NCI-H748 treated with DMSO at 0.1 percent for 48 hours (cell line): ENCODE measurements around the gene GLIPR1L1.
"Not testable (repeated sequence)": the region's sequence is repeated elsewhere in the genome, so short reads cannot be mapped to it uniquely, and the experiment has no call there.

Source experiments
- DNase-seq: peaks from one replicate; lab custom pipeline; 2025; lab: John Stamatoyannopoulos, UW

Gene GLIPR1L1

GRCh38 chr12:75334384-75335030 lies at the start of gene GLIPR1L1:
Gene GLIPR1L1 (plus strand): TSS chr12:75334670. CDS start chr12:75334729, 59 bp downstream.
- DNase-seq, result peak; percentile 67

GRCh38 chr12:75288860-75289259 lies 45.6 kb upstream of the GLIPR1L1 start:
- DNase-seq, result no peak

GRCh38 chr12:75289753-75290152 lies 44.7 kb upstream of the GLIPR1L1 start:
- no peak for DNase-seq

- no peak for DNase-seq
Measured at GRCh38 chr12:75291014-75291413, 43.5 kb upstream of the GLIPR1L1 start.

DNA sequence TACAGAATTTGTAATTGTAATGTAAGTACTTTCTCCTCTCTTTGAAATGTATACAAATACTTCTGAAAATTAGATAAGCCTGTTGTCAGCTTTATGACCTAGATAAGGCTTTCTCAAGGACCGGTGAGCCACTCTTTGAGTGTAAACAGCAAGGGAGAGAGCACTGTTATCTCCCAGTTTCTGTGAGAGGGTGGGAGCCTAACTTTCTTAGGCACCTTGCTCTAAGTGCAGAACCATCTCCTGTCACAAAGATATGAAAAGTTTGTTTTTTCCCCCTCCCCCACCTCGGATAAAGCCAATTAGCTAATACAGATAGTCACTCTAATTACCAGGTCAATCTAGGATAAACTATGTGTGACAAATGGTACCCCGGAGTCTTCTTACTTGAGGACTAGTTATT lies 40.1 kb upstream of the GLIPR1L1 start:
- DNase-seq, result no peak

DNA sequence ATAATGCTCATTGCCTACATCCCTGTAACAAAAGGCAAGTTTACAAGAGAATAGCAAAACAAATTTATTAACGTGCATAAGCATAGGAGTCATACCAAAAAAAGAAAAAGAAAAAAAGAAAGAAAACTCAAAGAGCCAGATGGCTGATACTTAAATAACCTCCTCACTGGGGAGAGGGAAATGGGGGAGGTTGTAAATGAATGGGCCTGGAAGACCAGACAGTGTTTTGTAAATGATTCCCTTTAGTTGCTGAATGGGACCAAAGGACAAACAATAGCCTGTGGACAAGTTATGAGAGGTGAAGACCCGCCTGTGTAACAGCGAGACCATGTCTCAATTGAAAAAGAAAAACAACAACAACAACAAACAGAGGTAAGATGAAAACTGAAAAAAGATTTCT lies 39.7 kb upstream of the GLIPR1L1 start:
- DNase-seq, result no peak

- DNase-seq, result no peak
Measured at GRCh38 chr12:75302225-75302624, 32.2 kb upstream of the GLIPR1L1 start.

DNA sequence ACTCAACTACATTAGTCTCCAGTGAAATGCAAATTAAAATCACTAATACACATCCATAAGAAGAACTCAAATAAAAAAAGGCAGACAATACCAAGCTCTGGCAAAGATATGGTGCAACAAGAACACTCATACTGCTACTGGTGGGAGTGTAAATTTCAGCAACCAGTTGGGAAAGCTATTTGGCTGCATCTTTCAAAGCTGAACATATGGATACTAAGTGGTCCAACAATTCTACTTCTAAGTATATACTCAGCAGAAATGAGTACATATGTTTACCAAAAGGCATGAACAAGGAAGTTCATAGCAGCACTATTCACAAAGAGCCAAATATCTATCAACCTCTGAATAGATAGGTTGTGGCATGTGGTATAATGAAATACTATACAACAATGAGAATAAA lies 31.7 kb upstream of the GLIPR1L1 start:
- no peak for DNase-seq

- no peak for DNase-seq
Measured at GRCh38 chr12:75305412-75306332, 28.8 kb upstream of the GLIPR1L1 start.

DNA sequence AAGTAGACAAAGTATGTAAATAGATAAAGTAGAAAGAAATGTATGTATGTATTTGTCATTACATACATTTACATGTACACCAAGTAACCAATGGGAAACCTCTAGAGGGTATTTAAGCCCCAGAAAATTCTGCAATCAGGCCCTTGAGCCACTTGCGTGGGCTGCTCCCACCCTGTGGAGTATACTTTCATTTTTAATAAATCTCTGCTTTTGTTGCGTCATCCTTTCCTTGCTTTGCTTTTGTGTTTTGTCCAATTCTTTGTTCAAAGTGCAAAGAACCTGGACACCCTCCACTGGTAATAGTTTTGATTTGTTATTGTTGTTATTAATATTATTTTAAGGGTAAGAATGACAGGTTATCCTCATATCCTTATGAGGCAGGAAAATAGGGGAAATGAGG lies 26.2 kb upstream of the GLIPR1L1 start:
- DNase-seq, result no peak

- no peak for DNase-seq
Measured at GRCh38 chr12:75311369-75311768, 23.1 kb upstream of the GLIPR1L1 start.

DNA sequence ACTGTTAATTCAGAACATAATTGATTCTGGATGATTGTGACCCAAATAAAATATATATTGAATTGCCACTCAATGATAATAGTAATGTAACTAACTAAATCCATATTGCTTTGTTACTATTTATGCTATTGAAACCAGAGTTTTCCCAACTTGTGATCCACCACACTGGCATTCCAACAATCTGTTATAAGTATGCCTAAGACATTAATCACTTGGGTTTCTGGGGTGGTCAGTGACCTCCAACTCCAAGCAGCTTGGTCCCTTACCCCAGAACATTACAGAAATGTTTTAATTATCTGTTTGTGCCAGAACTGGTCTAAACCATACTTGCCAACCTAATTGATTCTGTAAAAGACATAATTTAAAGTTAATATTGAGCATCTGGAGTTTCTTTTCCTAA lies 19.0 kb upstream of the GLIPR1L1 start:
- no peak for DNase-seq

DNA sequence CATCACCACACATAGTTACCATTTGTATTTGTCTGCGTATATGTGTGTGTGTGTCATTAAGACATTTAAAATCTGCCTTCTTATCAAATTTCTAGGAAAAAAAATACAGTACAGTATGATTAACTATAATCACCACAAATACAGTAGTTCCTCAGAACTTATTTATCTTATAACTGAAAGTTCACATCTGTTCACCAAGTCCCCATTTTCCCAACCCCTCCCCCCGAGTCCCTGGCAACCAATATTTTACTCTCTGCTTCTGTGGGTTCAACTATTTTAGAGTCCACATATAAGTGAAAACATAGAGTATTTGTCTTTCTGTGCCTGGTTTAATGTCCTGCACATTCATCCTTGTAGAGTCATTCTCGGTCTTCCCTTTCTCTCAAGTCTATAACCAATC lies 16.7 kb upstream of the GLIPR1L1 start:
- no peak for DNase-seq

GRCh38 chr12:75322464-75322863 lies 12.0 kb upstream of the GLIPR1L1 start:
- no peak for DNase-seq

- DNase-seq, result no peak
Measured at GRCh38 chr12:75323663-75324062, 10.8 kb upstream of the GLIPR1L1 start.

DNA sequence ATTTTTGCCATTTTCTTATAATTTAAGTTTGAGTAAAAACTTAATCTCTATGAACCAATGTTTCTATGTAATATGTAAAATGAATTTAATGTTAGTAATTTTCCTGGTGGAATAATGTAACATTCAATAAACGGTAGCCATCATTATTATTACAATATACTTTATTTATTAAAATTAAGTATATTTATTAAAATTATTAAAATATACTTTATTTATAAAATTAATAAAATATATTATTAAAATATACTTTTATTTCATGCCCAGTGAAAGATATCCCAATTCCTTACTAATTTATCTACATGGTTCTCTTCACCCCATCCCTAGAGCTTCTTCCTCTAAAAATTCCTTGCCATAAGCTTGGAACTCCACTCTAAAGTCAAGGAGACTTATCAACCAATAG lies 6.8 kb upstream of the GLIPR1L1 start:
- DNase-seq, result no peak

GRCh38 chr12:75329918-75330826 lies 4.3 kb upstream of the GLIPR1L1 start, which contains the start of gene CAPS2:
Gene CAPS2 (minus strand): TSS chr12:75330324. CDS start chr12:75326498, 3,826 bp downstream.
- DNase-seq, result no peak

DNA sequence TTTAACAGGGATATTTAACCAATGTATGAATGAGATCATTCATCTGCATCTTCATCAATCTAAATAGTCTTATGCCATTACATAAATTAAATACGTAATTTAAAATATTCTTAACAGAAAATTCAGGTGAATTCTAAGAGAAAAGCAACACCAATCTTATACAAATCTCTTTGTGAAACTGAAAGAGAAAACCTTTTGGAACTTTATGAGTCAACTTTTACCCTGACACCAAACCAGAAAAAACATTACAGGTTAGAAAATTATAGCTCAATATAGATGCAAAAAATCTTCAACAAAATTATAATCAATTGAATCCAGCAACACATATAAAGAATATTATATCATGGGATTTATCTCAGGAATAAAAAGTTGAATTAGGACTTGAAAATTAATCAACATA lies 3.4 kb downstream of the GLIPR1L1 start:
- no peak for DNase-seq

DNA sequence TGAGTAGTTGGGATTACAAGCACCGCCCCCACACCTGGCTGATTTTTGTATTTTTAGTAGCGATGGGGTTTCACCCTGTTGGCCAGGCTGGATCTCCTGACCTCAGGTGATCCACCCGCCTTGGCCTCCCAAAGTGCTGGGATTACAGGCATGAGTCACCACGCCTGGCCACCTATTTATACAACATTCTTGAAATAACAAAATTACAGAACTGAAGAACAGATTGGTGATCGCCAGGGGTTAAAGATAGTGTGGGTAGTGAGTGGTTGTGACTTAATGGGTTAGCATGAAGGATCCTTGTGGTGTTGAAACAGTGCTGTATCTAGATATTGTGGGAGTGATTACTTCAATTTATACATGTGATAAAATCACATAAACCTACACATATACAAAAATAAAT lies 7.4 kb downstream of the GLIPR1L1 start:
- DNase-seq, result no peak

- no peak for DNase-seq
Measured at GRCh38 chr12:75345531-75345930, 11.1 kb downstream of the GLIPR1L1 start.

DNA sequence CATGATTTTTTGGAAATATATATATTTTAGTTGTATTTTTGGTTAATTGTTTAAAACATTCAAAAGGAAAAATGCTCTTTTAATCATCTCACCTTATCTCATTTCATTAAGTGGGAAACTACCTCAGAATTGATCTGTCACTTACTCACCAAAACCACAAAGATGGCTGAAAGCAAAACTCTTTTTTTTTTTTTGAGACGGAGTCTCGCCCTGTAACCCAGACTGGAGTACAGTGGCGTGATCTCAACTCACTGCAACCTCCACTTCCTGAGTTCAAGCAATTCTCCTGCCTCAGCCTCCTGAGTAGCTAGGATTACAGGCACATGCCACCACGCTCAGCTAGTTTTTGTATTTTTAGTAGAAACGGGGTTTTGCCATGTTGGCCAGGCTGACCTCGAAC lies 11.7 kb downstream of the GLIPR1L1 start:
- DNase-seq, result not testable (repeated sequence)

GRCh38 chr12:75349946-75350345 lies 15.5 kb downstream of the GLIPR1L1 start:
- DNase-seq, result no peak
